GM18861 (cell line): ENCODE data around the gene RGR.
"Not testable (repeated sequence)": the region's sequence is repeated elsewhere in the genome, so short reads cannot be mapped to it uniquely, and the experiment has no call there.

ENCODE experiments used
- ATAC-seq: cut with Tn5 transposase; IDR thresholded peaks from one replicate; pipeline ENCODE4 v1.9.1; 2021; ENCODE audit not compliant: unreplicated experiment

Gene RGR

GRCh38 chr10:84256510-84257342 lies 11.9 kb downstream of the RGR start:
- ATAC-seq = no peak

GRCh38 chr10:84257343-84258020 lies 12.6 kb downstream of the RGR start:
- no peak for ATAC-seq

DNA sequence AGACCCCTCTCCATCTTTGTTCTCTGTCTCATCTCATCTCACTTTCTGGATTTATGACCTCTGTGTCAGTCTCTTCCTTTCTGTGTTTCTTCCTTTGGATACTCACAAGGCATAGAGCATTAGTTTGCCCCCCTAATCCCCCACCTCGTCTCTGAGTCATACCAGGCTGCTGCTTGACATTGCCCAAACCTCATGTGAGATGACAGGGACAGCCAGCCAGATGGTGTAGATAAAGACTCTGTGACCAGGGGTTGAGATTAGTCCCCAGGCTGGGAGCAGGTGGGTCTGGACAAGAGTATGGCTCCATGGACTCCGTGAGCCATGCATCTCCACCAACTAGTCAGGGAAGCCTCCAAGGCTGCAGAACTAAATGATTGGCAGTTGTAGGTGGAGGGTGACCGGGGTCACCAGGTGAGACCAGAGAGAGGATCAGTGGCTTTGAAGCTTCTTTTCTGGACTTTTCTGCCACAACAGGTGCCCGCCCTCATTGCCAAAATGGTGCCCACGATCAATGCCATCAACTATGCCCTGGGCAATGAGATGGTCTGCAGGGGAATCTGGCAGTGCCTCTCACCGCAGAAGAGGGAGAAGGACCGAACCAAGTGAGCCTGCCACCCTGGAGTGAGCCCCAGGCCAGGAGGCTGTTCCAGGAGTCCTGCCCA lies 13.3 kb downstream of the RGR start:
- ATAC-seq = no peak

DNA sequence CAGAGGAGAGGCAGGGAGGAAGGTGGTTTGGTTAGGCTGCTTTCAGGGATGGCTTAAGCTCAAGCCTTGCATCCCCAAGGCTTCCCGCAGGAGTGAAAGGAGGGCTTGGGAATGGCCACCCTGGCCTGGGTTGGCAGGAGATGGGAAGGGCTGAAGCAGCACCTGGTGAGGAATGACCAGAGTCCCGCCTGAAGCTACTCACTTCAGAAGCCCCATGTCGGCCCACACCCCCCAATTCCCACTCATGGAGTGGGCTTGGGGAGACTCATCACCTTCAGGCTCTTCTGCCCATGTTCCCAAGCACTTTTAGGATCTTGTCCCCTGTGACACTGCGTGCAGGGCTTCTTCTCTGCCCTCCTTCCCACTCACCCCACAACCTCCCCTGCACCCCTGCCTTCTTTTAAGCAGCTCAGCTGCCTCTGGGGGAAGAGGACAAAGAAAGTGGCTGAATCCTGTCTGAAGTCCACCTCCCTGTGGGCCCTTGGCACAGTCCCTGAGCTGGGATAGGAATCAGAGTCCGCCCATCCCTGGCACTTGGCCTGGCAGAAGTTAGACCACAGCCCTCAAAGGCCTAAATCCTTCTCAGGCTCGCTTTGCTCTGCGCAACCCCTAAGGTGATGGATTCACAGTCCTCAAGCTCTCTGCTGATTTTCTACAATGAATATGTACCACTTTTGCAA lies 16.5 kb downstream of the RGR start:
- no peak for ATAC-seq

- no peak for ATAC-seq
Measured at GRCh38 chr10:84262190-84262956, 17.5 kb downstream of the RGR start.

GRCh38 chr10:84263716-84264115 lies 18.9 kb downstream of the RGR start:
- no peak for ATAC-seq

DNA sequence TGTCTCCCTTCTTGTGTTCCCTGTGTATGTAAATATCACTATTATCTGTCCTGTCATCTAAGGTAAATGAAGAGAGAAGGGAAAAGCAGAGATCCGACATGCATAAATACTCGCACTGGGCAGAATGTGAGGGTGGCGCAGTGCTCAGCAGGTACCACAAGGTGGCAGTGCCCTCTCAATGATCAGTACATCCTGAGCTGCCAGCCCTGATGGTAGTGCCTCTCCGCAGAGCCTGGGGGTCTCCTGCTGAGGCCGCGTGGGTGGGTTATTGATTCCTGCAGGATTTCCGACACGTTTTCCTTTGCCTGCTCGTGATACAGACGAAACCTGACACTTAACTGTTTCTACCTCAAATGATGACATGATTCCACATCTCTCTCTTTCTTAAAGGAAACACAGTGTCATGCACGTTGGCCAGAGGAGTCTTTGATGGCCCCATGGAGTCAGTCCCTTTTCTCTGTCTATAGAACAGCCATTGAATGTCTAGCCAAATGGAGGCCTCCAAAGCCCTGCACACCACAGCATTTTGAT lies 19.8 kb downstream of the RGR start:
- peak; percentile 91 for ATAC-seq

DNA sequence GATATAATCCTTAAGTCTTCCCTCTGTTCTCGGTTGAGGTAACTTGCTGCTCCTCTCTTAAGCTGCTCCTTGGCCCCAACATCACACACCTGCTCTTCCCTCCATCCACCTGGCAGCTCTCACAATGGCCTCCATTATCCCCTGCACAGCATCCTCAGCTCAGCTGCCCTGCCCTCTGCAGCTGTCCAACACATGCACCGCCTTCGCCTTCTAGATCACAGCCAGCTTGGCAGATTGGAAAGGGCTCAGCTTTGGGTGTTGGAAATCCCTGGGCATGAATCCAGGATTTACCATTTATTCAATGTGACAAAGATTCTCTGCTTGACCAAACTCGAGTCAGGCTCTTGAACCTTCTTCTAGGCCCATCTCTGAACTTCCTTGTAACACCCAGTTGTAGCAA lies 20.6 kb downstream of the RGR start:
- ATAC-seq = no peak

GRCh38 chr10:84267503-84268126 lies 22.8 kb downstream of the RGR start:
- peak; percentile 65 for ATAC-seq

DNA sequence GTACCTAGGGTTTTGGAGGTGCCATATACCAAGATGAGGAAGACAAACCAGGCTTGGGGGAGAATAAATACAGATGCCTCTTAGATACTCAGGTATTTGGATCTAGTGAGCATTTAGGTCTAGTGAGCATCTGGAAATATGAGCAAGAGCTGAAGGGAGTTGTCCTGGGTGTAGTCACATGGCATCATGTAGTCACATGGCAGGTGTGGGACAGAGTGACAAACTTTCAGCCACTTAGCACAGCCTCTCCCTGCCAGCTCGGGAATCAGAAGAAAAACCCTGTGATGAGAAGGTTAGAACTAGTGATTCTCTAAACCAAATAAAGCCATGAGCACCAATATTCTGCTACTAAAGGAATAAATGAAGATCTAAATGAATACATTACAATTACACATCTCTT lies 24.3 kb downstream of the RGR start:
- ATAC-seq = no peak

GRCh38 chr10:84269773-84270172 lies 24.9 kb downstream of the RGR start:
- ATAC-seq = no peak

DNA sequence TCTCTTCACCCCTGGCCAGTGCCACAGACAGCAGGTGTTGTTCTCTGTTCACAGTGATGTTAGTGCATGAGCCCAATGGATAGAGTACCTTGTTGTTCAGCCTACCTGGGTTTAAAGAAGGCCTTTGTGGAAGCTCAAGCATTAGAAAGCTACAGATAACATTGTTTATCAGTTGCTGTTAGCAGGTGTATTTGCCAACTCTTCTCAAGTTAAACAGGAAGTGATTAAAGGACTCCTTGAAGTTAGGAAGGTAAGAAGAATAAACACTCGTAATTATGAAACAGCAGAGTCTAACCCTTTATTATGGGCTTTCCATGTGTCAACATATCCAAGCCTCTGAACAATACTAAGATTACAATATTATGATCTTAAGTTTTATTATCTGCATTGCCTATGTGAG lies 25.9 kb downstream of the RGR start:
- ATAC-seq = no peak

- not testable (repeated sequence) for ATAC-seq
Measured at GRCh38 chr10:84279876-84280475, 35.1 kb downstream of the RGR start.

DNA sequence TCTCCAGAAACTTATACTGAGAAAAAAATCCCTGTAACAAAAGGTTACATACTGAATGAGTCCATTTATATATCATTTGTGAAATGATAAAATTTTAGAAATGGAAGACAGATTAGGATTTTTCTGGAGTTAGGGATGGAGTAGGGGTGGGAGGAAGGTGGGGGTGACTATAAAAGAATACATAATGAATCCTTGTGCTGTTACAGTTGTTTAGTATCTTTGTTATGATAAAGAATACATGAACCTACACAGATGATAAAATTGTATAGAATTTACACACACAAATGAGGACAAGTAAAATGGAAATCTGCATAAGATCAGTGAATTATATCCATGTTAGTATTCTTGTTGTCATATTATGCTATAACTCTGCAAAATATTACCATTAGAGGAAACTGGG lies 41.8 kb downstream of the RGR start:
- no peak for ATAC-seq

DNA sequence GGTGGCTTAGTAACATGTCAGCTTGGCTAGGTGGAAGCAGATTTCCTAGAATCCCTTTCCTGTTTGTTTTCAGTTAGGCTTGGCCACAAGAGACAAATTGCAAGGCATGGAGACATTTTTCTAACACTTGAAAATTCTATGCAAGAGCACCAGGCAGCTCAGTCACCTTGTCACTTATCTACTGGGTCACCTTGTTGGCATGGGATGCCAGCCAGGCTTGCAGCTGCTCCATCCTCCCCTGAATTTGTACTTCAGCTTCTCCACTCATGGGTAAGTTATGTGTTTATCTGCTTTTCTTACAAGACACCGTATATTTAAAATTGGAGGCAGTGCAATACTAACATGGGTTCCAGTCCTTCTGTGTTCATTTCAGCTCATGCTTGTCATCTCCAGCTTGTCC lies 43.3 kb downstream of the RGR start:
- ATAC-seq = no peak

DNA sequence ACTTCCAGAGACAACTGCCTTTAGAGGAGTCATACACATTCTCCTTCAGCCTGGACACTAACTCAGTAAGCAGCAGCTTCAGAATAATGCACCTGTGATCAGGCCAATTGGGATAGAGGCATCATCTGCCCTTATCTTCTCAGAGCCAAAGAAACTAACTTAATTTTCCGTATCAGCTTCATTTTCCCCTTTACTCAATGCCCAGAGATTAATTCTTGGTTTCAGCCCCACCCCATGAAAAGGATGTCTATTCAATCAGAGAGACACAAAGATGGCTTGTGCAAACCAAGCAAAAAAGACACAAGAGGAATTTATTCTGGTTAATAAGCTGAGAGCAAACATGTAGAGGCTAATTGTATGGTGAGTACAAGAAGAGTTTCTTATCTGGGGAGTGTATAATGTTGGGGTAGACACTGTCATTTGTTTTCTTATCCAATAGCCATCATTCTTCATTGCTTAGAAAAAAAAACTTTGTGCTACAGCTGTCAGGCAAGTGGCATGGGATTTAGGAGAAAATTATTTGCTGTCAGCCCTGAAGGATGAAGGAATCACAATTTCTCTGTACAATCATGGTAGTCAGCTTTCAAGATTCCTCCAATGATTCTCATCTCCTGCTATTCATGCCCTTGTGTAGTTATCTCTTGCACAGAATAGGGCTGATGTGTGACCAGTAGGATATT lies 44.8 kb downstream of the RGR start:
- no peak for ATAC-seq

DNA sequence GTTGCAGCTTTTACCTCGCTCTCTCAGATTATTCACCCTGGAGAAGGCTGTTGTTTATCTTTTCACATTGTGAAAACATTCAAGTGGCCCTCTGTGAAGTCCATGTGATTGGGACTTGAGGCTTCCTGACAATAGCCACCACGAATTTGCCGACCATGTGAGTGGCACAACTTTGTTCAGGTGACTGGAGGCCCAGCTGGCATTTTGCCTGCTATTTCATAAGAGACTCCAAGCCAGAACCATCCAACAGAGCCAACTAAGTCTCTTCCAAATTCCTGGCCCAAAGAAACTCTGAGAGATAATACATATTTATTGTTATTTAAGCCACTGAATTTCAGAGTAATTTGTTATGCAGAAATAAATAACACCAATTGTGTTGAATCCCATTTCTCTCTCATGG lies 45.4 kb downstream of the RGR start:
- ATAC-seq = no peak

GRCh38 chr10:84291384-84291783 lies 46.5 kb downstream of the RGR start:
- ATAC-seq = no peak

- no peak for ATAC-seq
Measured at GRCh38 chr10:84292502-84292901, 47.6 kb downstream of the RGR start.
